ENCODE data around the gene TTLL7. TPM values are rescaled to one million over a fixed set of nuclear protein-coding genes. Genes with fewer than 3 reads are reported as not detected.

Gene TTLL7
- total and polyA plus RNA-seq, 8 donors = 1.4 to 50.8 (median 8.5) TPM

DNA sequence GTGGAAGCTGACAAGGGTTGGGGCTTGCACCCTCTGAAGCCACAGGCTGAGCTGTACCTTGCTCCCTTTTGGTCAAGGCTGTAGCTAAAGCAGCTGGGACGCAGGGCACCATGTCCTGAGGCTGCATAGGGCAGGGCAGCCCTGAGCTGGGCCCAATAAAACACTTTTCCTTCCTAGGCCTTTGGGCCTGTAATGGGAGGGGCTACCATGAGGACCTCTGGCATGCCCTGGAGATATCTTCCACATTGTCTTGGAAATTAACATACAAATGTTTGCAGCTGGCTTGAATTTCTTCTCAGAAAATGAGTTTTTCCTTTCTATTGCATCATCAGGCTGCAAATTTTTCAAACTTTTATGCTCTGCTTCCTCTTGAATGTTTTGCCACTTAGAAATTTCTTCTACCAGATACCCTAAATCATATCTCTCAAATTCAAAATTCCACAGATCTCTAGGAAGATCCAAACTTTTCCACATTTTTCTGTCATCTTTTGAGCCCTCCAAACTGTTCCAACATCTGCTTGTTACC lies 32.9 kb upstream of the TTLL7 start:
- H3K27ac ChIP-seq = no peak overlapping the region
- no peaks in the 10 kb centered on the region for H3K27me3 ChIP-seq
- WGBS, 5 donors = 73 to 100% (median 86%) methylated on average over 1 of the region's 1 CpG; no CpG with 5 or more reads in 1 of the 5 donors
- intact Hi-C loops (cut with DNase I; ENCODE audit: low total_unique reads) = no loop called here
- DNase-seq = no peak
- TF ChIP-seq, protein P1, sequence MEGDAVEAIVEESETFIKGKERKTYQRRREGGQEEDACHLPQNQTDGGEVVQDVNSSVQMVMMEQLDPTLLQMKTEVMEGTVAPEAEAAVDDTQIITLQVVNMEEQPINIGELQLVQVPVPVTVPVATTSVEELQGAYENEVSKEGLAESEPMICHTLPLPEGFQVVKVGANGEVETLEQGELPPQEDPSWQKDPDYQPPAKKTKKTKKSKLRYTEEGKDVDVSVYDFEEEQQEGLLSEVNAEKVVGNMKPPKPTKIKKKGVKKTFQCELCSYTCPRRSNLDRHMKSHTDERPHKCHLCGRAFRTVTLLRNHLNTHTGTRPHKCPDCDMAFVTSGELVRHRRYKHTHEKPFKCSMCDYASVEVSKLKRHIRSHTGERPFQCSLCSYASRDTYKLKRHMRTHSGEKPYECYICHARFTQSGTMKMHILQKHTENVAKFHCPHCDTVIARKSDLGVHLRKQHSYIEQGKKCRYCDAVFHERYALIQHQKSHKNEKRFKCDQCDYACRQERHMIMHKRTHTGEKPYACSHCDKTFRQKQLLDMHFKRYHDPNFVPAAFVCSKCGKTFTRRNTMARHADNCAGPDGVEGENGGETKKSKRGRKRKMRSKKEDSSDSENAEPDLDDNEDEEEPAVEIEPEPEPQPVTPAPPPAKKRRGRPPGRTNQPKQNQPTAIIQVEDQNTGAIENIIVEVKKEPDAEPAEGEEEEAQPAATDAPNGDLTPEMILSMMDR (IDR thresholded peaks at IDR 0.05) = no peak
- TF ChIP-seq EP300 (IDR thresholded peaks at IDR 0.05) (no peak), POLR2A (IDR thresholded peaks at IDR 0.05) (no peak), POLR2AphosphoS5 (IDR thresholded peaks at IDR 0.05) (no peak)
- H3K4me1 ChIP-seq = no peaks in the 10 kb centered on the region
- no peak overlapping the region for H3K4me3 ChIP-seq
- H3K9me3 ChIP-seq = no peaks in the 10 kb centered on the region
- no peaks in the 10 kb centered on the region for H3K36me3 ChIP-seq

DNA sequence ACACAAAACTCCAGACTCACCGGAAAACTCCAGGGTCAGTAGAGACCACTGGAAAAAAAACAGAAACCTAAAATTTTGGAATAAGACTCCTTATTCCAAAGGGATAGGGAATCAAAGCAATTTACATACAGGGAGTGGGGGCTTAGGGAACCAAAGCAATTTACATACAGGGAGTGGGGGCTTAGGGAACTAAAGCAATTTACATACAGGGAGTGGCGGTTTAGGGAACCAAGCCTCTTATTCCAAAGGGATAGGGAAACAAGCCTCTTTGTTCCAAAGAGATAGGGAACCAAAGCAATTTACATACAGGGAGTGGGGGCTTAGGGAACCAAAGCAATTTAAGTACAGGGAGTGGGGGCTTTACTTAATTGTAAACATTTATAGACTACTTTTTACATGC lies 28.4 kb upstream of the TTLL7 start:
- no peaks in the 10 kb centered on the region for H3K4me1 ChIP-seq
- no peak for DNase-seq
- H3K4me3 ChIP-seq = no peak overlapping the region
- no peak overlapping the region for H3K27ac ChIP-seq
- H3K27me3 ChIP-seq = no peaks in the 10 kb centered on the region
- TF ChIP-seq POLR2A (IDR thresholded peaks at IDR 0.05) = no peak
- TF ChIP-seq EP300 (IDR thresholded peaks at IDR 0.05) = no peak
- TF ChIP-seq POLR2AphosphoS5 (IDR thresholded peaks at IDR 0.05) = no peak
- TF ChIP-seq, protein P1 (IDR thresholded peaks at IDR 0.05) = no peak
- intact Hi-C loops (cut with DNase I; ENCODE audit: low total_unique reads) = no loop called here
- H3K9me3 ChIP-seq = no peaks in the 10 kb centered on the region
- 78 to 94% (median 85%) methylated on average over 2 of the region's 2 CpGs for WGBS, 5 donors
- H3K36me3 ChIP-seq = no peaks in the 10 kb centered on the region

DNA sequence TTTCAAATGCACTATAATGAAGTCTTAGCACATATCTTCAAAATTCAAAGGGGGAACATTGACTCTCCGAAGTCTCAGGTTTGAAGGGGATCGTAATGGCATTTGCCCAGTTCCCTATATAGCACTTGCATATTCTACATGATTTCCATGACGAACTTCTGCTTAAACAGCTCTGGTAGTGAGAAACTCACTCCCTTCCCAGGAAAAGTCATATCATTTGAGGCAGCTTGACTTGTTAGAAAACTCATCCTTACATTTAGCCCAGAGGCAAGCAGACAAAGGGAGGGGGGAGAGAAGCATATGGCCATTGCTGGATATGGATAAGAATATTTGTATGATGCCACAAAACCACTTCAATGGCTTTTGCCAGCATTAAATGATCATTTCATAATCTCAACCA lies 27.0 kb upstream of the TTLL7 start:
- Histone ChIP-seq H3K27ac (no peak overlapping the region), H3K4me3 (no peak overlapping the region), H3K9me3 (no peaks in the 10 kb centered on the region), H3K27me3 (no peaks in the 10 kb centered on the region), H3K36me3 (no peaks in the 10 kb centered on the region), H3K4me1 (peaks cover 0 to 4% (median 0%) of the 10 kb centered on the region in 4 donors)
- WGBS, 5 donors = 84 to 92% (median 88%) methylated on average over 3 of the region's 3 CpGs
- intact Hi-C loops (cut with DNase I; ENCODE audit: low total_unique reads) = no loop called here
- DNase-seq = no peak
- no peak for TF ChIP-seq POLR2A (IDR thresholded peaks at IDR 0.05)
- TF ChIP-seq EP300 (IDR thresholded peaks at IDR 0.05) = no peak
- TF ChIP-seq, protein P1 (IDR thresholded peaks at IDR 0.05) = no peak
- TF ChIP-seq POLR2AphosphoS5 (IDR thresholded peaks at IDR 0.05) = no peak

DNA sequence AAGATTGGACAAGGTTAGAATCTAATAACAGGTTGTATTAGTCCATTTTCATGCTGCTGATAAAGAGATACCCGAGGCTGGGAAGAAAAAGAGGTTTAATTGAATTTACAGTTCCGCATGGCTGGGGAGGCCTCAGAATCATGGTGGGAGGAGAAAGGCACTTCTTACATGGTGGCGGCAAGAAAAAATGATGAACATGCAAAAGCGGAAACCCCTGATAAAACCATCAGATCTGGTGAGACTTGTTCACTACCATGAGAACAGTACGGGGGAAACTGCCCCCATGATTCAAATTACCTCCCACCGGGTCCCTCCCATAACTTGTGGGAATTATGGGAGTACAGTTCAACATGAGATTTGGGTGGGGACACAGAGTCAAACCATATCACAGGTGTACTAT lies 22.9 kb upstream of the TTLL7 start:
- TF ChIP-seq POLR2A (IDR thresholded peaks at IDR 0.05) (no peak), EP300 (IDR thresholded peaks at IDR 0.05) (no peak), POLR2AphosphoS5 (IDR thresholded peaks at IDR 0.05) (no peak)
- TF ChIP-seq, protein P1 (IDR thresholded peaks at IDR 0.05) = no peak
- Histone ChIP-seq H3K4me1 (peaks cover 0 to 9% (median 5%) of the 10 kb centered on the region in 4 donors), H3K27ac (no peak overlapping the region), H3K27me3 (no peaks in the 10 kb centered on the region), H3K4me3 (no peak overlapping the region), H3K9me3 (no peaks in the 10 kb centered on the region), H3K36me3 (no peaks in the 10 kb centered on the region)
- WGBS, 5 donors = 86 to 95% (median 93%) methylated on average over 6 of the region's 6 CpGs
- no peak for DNase-seq
- intact Hi-C loops (cut with DNase I; ENCODE audit: low total_unique reads) = no loop called here
